HG03432 (cell line): ENCODE data around the gene PNMA6A.
"Not testable (repeated sequence)": the region's sequence is repeated elsewhere in the genome, so short reads cannot be mapped to it uniquely, and the experiment has no call there.

ENCODE experiments used
- ATAC-seq: cut with Tn5 transposase; IDR thresholded peaks from one replicate; pipeline ENCODE4 v1.9.1; 2021; ENCODE audit warnings: mild to moderate bottlenecking, moderate library complexity; ENCODE audit not compliant: unreplicated experiment

Gene PNMA6A

GRCh38 chrX:153074935-153075334 lies 2.7 kb downstream of the PNMA6A start:
- ATAC-seq = no peak

- no peak for ATAC-seq
These were observed 3.1 kb downstream of the PNMA6A start for GRCh38 chrX:153075366-153075765.

- ATAC-seq = peak; percentile 52
These were observed 5.3 kb downstream of the PNMA6A start for GRCh38 chrX:153077437-153078135.

- ATAC-seq = not testable (repeated sequence)
These were observed 11.1 kb downstream of the PNMA6A start for GRCh38 chrX:153083238-153083923.

GRCh38 chrX:153102418-153102817 lies 30.2 kb downstream of the PNMA6A start:
- ATAC-seq = no peak

- ATAC-seq = not testable (repeated sequence)
These were observed 32.7 kb downstream of the PNMA6A start for GRCh38 chrX:153104959-153105358.

GRCh38 chrX:153106092-153106801 lies 34.0 kb downstream of the PNMA6A start:
- ATAC-seq = not testable (repeated sequence)

GRCh38 chrX:153110735-153111134 lies 38.5 kb downstream of the PNMA6A start:
- not testable (repeated sequence) for ATAC-seq

GRCh38 chrX:153113851-153114250 lies 41.6 kb downstream of the PNMA6A start:
- not testable (repeated sequence) for ATAC-seq

- ATAC-seq = not testable (repeated sequence)
These were observed 45.5 kb downstream of the PNMA6A start for GRCh38 chrX:153117754-153118153.

GRCh38 chrX:153120230-153120629 lies 48.0 kb downstream of the PNMA6A start:
- ATAC-seq = not testable (repeated sequence)

- ATAC-seq = not testable (repeated sequence)
These were observed 51.2 kb downstream of the PNMA6A start for GRCh38 chrX:153123468-153123867.
